Activated T-cell treated with anti-CD3 and anti-CD28 coated beads, Interleukin-2, amount 50 U/mL, for 4 hours (primary cell): Measurements from ENCODE around the gene WNT7A. TPM values are rescaled to one million over a fixed set of nuclear protein-coding genes. Genes with fewer than 3 reads are reported as not detected.

Experiments
- ATAC-seq, 2 donors: fragments of 200-7000 bp; cut with Tn5 transposase; one replicate each; pipeline ENCODE4 v1.10.0; 2021
- DNase-seq: peaks from one replicate; pipeline ENCODE4 v3.0.0-alpha.2; 2020
- H3K27me3 Mint-ChIP-seq: one replicate; pipeline ENCODE4 v1.8.0; 2021; ENCODE audit warnings: low read depth, mixed read lengths
- H3K36me3 Mint-ChIP-seq: one replicate; pipeline ENCODE4 v1.8.0; 2022; ENCODE audit warnings: mixed read lengths; ENCODE audit not compliant: insufficient read depth
- H3K4me1 Mint-ChIP-seq: one replicate; pipeline ENCODE4 v1.8.0; 2021; ENCODE audit warnings: low read depth, mixed read lengths
- H3K4me3 Mint-ChIP-seq: one replicate; pipeline ENCODE4 v1.8.0; 2021; ENCODE audit warnings: mild to moderate bottlenecking, moderate library complexity, mixed read lengths
- H3K9me3 Mint-ChIP-seq: one replicate; pipeline ENCODE4 v1.8.0; 2021; ENCODE audit warnings: mixed read lengths
- total RNA-seq, 3 donors: library from RNA; stranded (reverse); gene quantifications; one replicate each; pipeline ENCODE4 v1.2.1, GENCODE V29; 2021

WNT7A gene
- total RNA-seq, 3 donors from 2014 or later: 0.08 to 0.24 (median 0.10) TPM

DNA sequence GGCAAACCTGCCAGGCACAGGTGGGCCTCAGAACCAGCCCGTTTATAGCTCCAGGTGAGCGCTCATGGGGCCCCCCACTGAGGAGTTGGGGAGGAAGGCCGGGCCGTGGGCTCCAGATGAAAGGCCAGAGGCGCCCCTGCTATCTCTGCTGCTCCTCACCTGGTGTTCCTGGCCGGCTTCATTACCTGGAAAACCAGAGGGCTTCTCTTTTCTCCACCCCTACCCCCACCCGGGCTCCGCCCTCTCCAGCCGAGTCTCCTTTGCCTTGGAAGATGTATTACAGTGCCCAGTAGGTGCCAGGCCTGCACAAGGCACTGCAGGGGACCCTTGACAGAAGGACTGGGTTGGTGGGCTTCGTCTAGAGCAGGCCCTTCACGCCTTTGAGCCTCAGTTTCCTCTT is 111.4 kb downstream of the WNT7A start:
- ATAC-seq (no peak), DNase-seq (no peak)
- Mint-ChIP-seq H3K4me1 (peaks cover 5% of the 10 kb centered on the region), H3K9me3 (no peaks in the 10 kb centered on the region), H3K27me3 (no peaks in the 10 kb centered on the region), H3K36me3 (no peaks in the 10 kb centered on the region), H3K4me3 (no peak overlapping the region)

DNA sequence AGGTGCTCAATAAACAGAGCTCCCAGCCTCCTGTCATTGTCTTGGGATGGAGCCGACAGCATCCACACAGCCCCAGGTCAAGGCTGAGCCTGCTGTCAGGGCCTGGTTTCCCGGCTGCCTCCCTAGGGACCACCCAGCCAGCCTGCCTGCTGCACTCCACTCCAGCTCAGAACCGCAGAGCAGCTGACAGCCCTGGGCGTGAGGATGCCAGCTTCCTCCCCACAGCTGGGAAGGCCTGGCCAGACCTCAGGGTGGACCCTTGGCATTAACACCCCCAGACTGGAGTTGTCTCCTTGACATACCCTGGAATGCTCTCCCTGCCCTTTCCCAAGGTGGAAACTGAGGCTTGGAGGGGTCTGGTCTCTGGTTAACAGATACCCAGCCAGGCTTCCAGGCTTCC is 112.0 kb downstream of the WNT7A start:
- no peaks in the 10 kb centered on the region for H3K27me3 Mint-ChIP-seq
- ATAC-seq: no peak
- H3K4me1 Mint-ChIP-seq: peaks cover 5% of the 10 kb centered on the region
- H3K36me3 Mint-ChIP-seq: no peaks in the 10 kb centered on the region
- H3K9me3 Mint-ChIP-seq: no peaks in the 10 kb centered on the region
- H3K4me3 Mint-ChIP-seq: no peak overlapping the region
- no peak for DNase-seq

DNA sequence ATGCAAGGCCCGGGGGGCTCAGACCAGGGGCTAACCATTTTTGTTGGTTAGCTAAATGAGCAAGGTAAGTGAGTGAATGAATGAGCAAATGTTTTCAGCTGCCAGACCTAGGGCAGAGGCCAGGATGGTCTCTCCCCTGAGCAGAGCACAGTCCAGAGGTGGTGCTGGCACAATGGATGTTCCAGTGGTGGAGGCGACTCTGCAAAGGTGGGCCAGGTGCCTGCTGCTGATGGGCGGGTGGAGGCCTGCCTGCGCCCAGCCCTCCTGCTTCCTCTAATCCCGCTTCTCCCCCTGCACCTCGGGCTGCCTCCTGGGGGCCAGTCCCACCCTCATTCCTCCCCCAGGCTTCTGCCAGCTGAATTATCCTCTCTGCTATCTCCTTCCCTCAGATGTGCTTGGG is 112.8 kb downstream of the WNT7A start:
- DNase-seq (no peak), ATAC-seq (no peak)
- H3K9me3 Mint-ChIP-seq: peaks cover 5% of the 10 kb centered on the region
- H3K4me1 Mint-ChIP-seq: peaks cover 5% of the 10 kb centered on the region
- no peaks in the 10 kb centered on the region for H3K27me3 Mint-ChIP-seq
- no peaks in the 10 kb centered on the region for H3K36me3 Mint-ChIP-seq
- no peak overlapping the region for H3K4me3 Mint-ChIP-seq

Other genes with a start within 250 kb of the WNT7A start
- gene CHCHD4, start 244.8 kb upstream of the WNT7A start, total RNA-seq: 10 to 100 TPM; 18.6 to 25.4 (median 24.2) TPM
- gene TMEM43, start 245.0 kb upstream of the WNT7A start, total RNA-seq: 10 to 100 TPM; 40.3 to 48.4 (median 45.1) TPM